Panc1 (cell line): ENCODE measurements around the gene SAP30BP.

Experiments used
- CTCF ChIP-seq: fragments of 450-650 bp; IDR thresholded peaks from 2 replicates; pipeline ENCODE4 v1.5.1; 2017; ENCODE audit warnings: mild to moderate bottlenecking
- POLR2AphosphoS5 ChIP-seq: IDR thresholded peaks from 2 replicates; pipeline ENCODE4 v1.6.1; 2012; ENCODE audit warnings: mild to moderate bottlenecking, low read depth, low read length, moderate library complexity
- REST ChIP-seq, 2 experiments: IDR thresholded peaks; 2 replicates each; pipeline ENCODE4 v1.6.1; 2011 to 2012; ENCODE audit warnings: low read depth in 2 of 2, control low read depth in 1 of 2, low read length in 1 of 2, mild to moderate bottlenecking in 1 of 2, moderate library complexity in 1 of 2; ENCODE audit not compliant: insufficient read depth in 1 of 2
- SIN3A ChIP-seq: IDR thresholded peaks from 2 replicates; pipeline ENCODE4 v1.6.1; 2012; ENCODE audit warnings: low read depth, mild to moderate bottlenecking, low read length, moderate library complexity, borderline replicate concordance; ENCODE audit not compliant: insufficient read depth
- TCF7L2 ChIP-seq: IDR thresholded peaks from 2 replicates; pipeline ENCODE4 v1.6.1; 2011; ENCODE audit warnings: mild to moderate bottlenecking, low read depth, low read length, inconsistent platforms

GRCh38 chr17:75731086-75731715 lies 64.1 kb downstream of the SAP30BP start:
- no peak for TF ChIP-seq CTCF
- TF ChIP-seq POLR2AphosphoS5, result no peak
- TF ChIP-seq SIN3A, result no peak
- TF ChIP-seq TCF7L2, result no peak
- TF ChIP-seq REST (IDR thresholded peaks at IDR 0.05; ENCODE audit: insufficient read depth in 1 of 2, low read depth in 2 of 2, low read length in 1 of 2), result no peak
